HG03575 (cell line): ENCODE results near the gene LDLRAD3.
"Not testable (repeated sequence)": the region's sequence is repeated elsewhere in the genome, so short reads cannot be mapped to it uniquely, and the experiment has no call there.

Experiments used
- ATAC-seq: cut with Tn5 transposase; IDR thresholded peaks from one replicate; pipeline ENCODE4 v1.9.1; 2021; ENCODE audit not compliant: unreplicated experiment, insufficient number of reproducible peaks, low FRiP score; ENCODE audit errors: extremely low read depth

LDLRAD3 gene

GRCh38 chr11:35943713-35944502 lies at the start of gene LDLRAD3:
TSS of gene LDLRAD3 (plus strand) at chr11:35944062. CDS start at chr11:35944099, 37 bp downstream.
- no peak for ATAC-seq

GRCh38 chr11:35897019-35897418 lies 46.8 kb upstream of the LDLRAD3 start:
- no peak for ATAC-seq

- no peak for ATAC-seq
These were observed 40.9 kb upstream of the LDLRAD3 start for GRCh38 chr11:35902961-35903360.

GRCh38 chr11:35905646-35906276 lies 38.1 kb upstream of the LDLRAD3 start:
- ATAC-seq, result no peak

- ATAC-seq, result no peak
These were observed 37.6 kb upstream of the LDLRAD3 start for GRCh38 chr11:35906277-35906661.

- ATAC-seq, result no peak
These were observed 37.2 kb upstream of the LDLRAD3 start for GRCh38 chr11:35906681-35907080.

GRCh38 chr11:35907648-35908431 lies 36.0 kb upstream of the LDLRAD3 start:
- peak; percentile 81 for ATAC-seq

GRCh38 chr11:35908432-35908771 lies 35.5 kb upstream of the LDLRAD3 start:
- ATAC-seq, result not testable (repeated sequence)

- no peak for ATAC-seq
These were observed 34.2 kb upstream of the LDLRAD3 start for GRCh38 chr11:35909511-35910265.

GRCh38 chr11:35911013-35911412 lies 32.8 kb upstream of the LDLRAD3 start:
- no peak for ATAC-seq

- no peak for ATAC-seq
These were observed 32.2 kb upstream of the LDLRAD3 start for GRCh38 chr11:35911616-35912165.

- ATAC-seq, result not testable (repeated sequence)
These were observed 31.4 kb upstream of the LDLRAD3 start for GRCh38 chr11:35912436-35912835.

- no peak for ATAC-seq
These were observed 30.8 kb upstream of the LDLRAD3 start for GRCh38 chr11:35912883-35913624.

- no peak for ATAC-seq
These were observed 29.0 kb upstream of the LDLRAD3 start for GRCh38 chr11:35914816-35915215.

- no peak for ATAC-seq
These were observed 27.6 kb upstream of the LDLRAD3 start for GRCh38 chr11:35916270-35916669.

- ATAC-seq, result peak; percentile 40
These were observed 26.2 kb upstream of the LDLRAD3 start for GRCh38 chr11:35917676-35918075.

- no peak for ATAC-seq
These were observed 25.1 kb upstream of the LDLRAD3 start for GRCh38 chr11:35918716-35919115.

- no peak for ATAC-seq
These were observed 24.6 kb upstream of the LDLRAD3 start for GRCh38 chr11:35919244-35919643.
